Measurements from ENCODE around the gene CLDN14. TPM values are rescaled to one million over a fixed set of nuclear protein-coding genes. Genes with fewer than 3 reads are reported as not detected.
"Not testable (repeated sequence)": the region's sequence is repeated elsewhere in the genome, so short reads cannot be mapped to it uniquely, and the experiment has no call there.

CLDN14 gene
- total and polyA plus RNA-seq, 2 experiments from 2014 or later, result 0.53 to 2.2 TPM

DNA sequence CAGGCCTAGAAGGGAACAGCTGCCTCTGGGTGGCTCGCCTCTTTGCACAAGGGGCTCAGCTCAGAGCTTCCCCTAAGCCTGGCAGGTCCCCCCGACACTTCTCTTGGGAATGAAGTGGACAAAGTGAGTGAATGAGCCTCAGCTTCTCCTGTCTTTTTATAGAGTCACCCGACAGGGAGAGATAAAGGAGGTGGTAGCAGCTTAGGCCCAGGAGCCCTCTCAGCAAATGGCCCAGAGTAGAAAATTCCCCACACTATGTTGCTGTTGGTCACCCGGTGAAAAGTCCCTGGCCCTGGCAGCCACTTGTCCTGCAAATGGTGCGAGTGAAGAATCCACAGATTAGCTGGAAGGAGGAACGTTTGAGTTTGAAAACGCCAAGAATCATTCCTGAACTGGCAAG is 2.4 kb downstream of the CLDN14 start:
- no peaks in the 10 kb centered on the region for H3K27me3 ChIP-seq
- H3K36me3 ChIP-seq (replicated peaks; ENCODE audit: insufficient read depth, low read depth), result no peaks in the 10 kb centered on the region
- no peaks in the 10 kb centered on the region for H4K20me1 ChIP-seq (ENCODE audit: insufficient read depth, poor library complexity, severe bottlenecking)
- H3K4me1 ChIP-seq (ENCODE audit: insufficient read depth), result no peaks in the 10 kb centered on the region
- TF ChIP-seq EZH2 (IDR thresholded peaks at IDR 0.05; ENCODE audit: borderline replicate concordance), result no peak
- TF ChIP-seq EZH2phosphoT487 (IDR thresholded peaks at IDR 0.05; ENCODE audit: low read depth, severe bottlenecking, unreplicated experiment), result no peak
- TF ChIP-seq, protein P1, sequence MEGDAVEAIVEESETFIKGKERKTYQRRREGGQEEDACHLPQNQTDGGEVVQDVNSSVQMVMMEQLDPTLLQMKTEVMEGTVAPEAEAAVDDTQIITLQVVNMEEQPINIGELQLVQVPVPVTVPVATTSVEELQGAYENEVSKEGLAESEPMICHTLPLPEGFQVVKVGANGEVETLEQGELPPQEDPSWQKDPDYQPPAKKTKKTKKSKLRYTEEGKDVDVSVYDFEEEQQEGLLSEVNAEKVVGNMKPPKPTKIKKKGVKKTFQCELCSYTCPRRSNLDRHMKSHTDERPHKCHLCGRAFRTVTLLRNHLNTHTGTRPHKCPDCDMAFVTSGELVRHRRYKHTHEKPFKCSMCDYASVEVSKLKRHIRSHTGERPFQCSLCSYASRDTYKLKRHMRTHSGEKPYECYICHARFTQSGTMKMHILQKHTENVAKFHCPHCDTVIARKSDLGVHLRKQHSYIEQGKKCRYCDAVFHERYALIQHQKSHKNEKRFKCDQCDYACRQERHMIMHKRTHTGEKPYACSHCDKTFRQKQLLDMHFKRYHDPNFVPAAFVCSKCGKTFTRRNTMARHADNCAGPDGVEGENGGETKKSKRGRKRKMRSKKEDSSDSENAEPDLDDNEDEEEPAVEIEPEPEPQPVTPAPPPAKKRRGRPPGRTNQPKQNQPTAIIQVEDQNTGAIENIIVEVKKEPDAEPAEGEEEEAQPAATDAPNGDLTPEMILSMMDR (IDR thresholded peaks at IDR 0.05; ENCODE audit: poor library complexity), result no peak
- no peak overlapping the region for H3K27ac ChIP-seq
- 72% methylated on average over 7 of the region's 7 CpGs for WGBS (ENCODE audit: low lambda C conversion rate, missing lambda C conversion rate)
- H2AFZ ChIP-seq, result no peak overlapping the region
- no peaks in the 10 kb centered on the region for H3K9me2 ChIP-seq (replicated peaks; ENCODE audit: insufficient read depth)
- no peak overlapping the region for H3K4me3 ChIP-seq
- no peaks in the 10 kb centered on the region for H3K79me2 ChIP-seq
- H3K9me3 ChIP-seq (ENCODE audit: low read depth), result no peaks in the 10 kb centered on the region
- no peak for DNase-seq (ENCODE audit: low spot score)
- H3K4me2 ChIP-seq, result no peak overlapping the region

DNA sequence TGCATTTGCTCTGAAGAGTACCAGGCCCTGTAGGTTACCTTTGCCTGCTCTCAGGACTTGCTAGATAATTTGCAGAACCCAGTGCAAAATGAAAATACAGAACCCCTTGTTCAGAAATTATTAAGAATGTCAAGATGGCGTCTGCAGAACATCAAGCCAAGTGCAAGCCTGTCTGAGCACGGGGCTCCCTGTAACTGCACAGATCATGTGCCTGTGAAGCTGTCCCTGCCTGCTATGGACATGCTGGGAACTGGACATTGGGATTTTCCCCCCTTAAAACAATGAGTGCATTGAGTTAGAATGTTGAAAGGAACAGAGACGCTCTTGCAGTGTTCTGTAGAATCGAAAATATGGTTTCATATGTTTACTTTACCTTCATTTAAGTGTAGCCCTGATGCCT is 2.9 kb downstream of the CLDN14 start:
- no peaks in the 10 kb centered on the region for H3K36me3 ChIP-seq (replicated peaks; ENCODE audit: insufficient read depth, low read depth)
- DNase-seq (ENCODE audit: low spot score), result no peak
- WGBS (ENCODE audit: low lambda C conversion rate, missing lambda C conversion rate), result 60% methylated on average over 4 of the region's 4 CpGs
- H4K20me1 ChIP-seq (ENCODE audit: insufficient read depth, poor library complexity, severe bottlenecking), result no peaks in the 10 kb centered on the region
- H2AFZ ChIP-seq, result no peak overlapping the region
- H3K4me3 ChIP-seq, result no peak overlapping the region
- no peaks in the 10 kb centered on the region for H3K9me3 ChIP-seq (ENCODE audit: low read depth)
- no peaks in the 10 kb centered on the region for H3K4me1 ChIP-seq (ENCODE audit: insufficient read depth)
- no peak overlapping the region for H3K27ac ChIP-seq
- no peaks in the 10 kb centered on the region for H3K27me3 ChIP-seq
- H3K79me2 ChIP-seq, result no peaks in the 10 kb centered on the region
- no peaks in the 10 kb centered on the region for H3K9me2 ChIP-seq (replicated peaks; ENCODE audit: insufficient read depth)
- no peak overlapping the region for H3K4me2 ChIP-seq
- no peak for TF ChIP-seq EZH2 (IDR thresholded peaks at IDR 0.05; ENCODE audit: borderline replicate concordance)
- TF ChIP-seq, protein P1 (IDR thresholded peaks at IDR 0.05; ENCODE audit: poor library complexity), result no peak
- no peak for TF ChIP-seq EZH2phosphoT487 (IDR thresholded peaks at IDR 0.05; ENCODE audit: low read depth, severe bottlenecking, unreplicated experiment)

DNA sequence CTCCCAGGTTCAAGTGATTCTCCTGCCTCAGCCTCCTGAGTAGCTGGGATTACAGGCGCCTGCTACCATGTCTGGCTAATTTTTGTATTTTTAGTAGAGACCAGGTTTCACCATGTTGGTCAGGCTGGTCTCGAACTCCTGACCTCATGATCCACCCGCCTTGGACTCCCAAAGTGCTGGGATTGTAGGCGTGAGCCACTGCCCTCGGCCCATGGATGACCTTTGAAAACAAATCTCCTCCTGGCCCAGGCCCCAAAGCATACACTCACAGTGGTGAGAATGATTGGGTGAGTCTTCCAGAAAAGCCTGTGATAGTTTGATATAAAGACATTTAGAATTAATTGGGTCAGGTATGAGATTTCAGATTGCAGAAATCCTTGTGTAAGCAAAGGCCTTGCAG is 3.4 kb downstream of the CLDN14 start:
- not testable (repeated sequence) for H3K27ac ChIP-seq; H3K4me2 ChIP-seq; DNase-seq (ENCODE audit: low spot score); H3K9me3 ChIP-seq (ENCODE audit: low read depth); H3K27me3 ChIP-seq; H2AFZ ChIP-seq; H3K9me2 ChIP-seq (replicated peaks; ENCODE audit: insufficient read depth); H3K79me2 ChIP-seq; H3K36me3 ChIP-seq (replicated peaks; ENCODE audit: insufficient read depth, low read depth); H4K20me1 ChIP-seq (ENCODE audit: insufficient read depth, poor library complexity, severe bottlenecking); H3K4me3 ChIP-seq; H3K4me1 ChIP-seq (ENCODE audit: insufficient read depth)
- WGBS (ENCODE audit: low lambda C conversion rate, missing lambda C conversion rate), result 90% methylated on average over 5 of the region's 5 CpGs

DNA sequence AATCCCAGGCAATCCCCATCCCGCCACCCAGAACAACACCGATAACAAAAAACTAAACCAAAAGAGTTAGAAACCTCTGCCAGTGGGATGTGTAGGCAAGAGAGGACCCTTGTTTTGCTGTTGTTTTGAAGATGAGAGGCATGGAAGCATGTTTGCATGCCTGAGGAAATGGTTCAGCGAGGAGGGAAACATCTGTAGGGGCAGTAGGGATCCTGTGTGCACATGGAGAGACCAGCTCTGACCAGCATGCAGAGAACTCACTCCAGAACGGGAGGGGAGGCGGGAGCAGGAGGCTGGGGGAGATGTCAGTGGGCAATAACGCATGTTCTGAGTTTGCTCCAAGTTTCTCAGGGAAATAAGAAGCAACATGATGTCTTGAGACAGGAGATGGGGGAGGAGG is 5.3 kb downstream of the CLDN14 start:
- Histone ChIP-seq H3K4me1 (ENCODE audit: insufficient read depth) (no peaks in the 10 kb centered on the region), H3K4me2 (no peak overlapping the region), H2AFZ (no peak overlapping the region), H3K9me3 (ENCODE audit: low read depth) (no peaks in the 10 kb centered on the region), H4K20me1 (ENCODE audit: insufficient read depth, poor library complexity, severe bottlenecking) (no peaks in the 10 kb centered on the region), H3K79me2 (no peaks in the 10 kb centered on the region), H3K36me3 (replicated peaks; ENCODE audit: insufficient read depth, low read depth) (no peaks in the 10 kb centered on the region), H3K4me3 (no peak overlapping the region), H3K9me2 (replicated peaks; ENCODE audit: insufficient read depth) (no peaks in the 10 kb centered on the region), H3K27ac (no peak overlapping the region), H3K27me3 (no peaks in the 10 kb centered on the region)
- DNase-seq (ENCODE audit: low spot score), result no peak
- 88% methylated on average over 6 of the region's 6 CpGs for WGBS (ENCODE audit: low lambda C conversion rate, missing lambda C conversion rate)
- TF ChIP-seq, protein P1 (IDR thresholded peaks at IDR 0.05; ENCODE audit: poor library complexity), result no peak
- TF ChIP-seq EZH2phosphoT487 (IDR thresholded peaks at IDR 0.05; ENCODE audit: low read depth, severe bottlenecking, unreplicated experiment), result no peak
- TF ChIP-seq EZH2 (IDR thresholded peaks at IDR 0.05; ENCODE audit: borderline replicate concordance), result no peak
